ENCODE measurements around the gene DCTN3.
"Not testable (repeated sequence)": the region's sequence is repeated elsewhere in the genome, so short reads cannot be mapped to it uniquely, and the experiment has no call there.

GRCh38 chr9:34639322-34639721 lies 19.0 kb upstream of the DCTN3 start:
- not testable (repeated sequence) for TF ChIP-seq CTCF, POLR2A (IDR thresholded peaks at IDR 0.05)

Measured in body of pancreas (tissue), 4 donors.